Central memory CD4-positive, alpha-beta T cell (primary cell): ENCODE results near the gene WNT3A.

Experiments used
- DNase-seq: peaks from one replicate; pipeline ENCODE4 v3.0.0; 2022

Gene WNT3A

GRCh38 chr1:228031276-228031995, 24.6 kb downstream of the WNT3A start:
- DNase-seq = no peak

- DNase-seq = no peak
Observed at GRCh38 chr1:228032041-228032440, 25.2 kb downstream of the WNT3A start.

DNA sequence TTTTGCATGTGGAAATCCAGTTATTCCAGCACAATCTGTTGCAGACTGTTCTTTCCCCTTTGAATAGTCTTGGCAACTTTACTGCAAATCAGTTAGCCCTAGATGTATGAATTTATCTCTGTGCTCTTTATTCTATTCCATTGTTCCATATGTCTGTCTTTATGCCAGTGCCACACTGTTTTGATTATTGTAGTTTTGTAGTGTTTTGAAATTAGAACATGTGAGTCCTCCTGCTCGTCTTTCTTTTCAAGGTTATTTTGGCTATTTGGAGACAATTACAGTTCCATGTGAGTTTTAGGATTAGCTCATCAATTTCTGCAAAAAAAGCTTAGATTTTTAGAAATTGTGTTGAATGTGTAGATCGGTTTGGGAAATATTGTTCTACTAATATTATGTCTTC, 26.6 kb downstream of the WNT3A start:
- DNase-seq = no peak

GRCh38 chr1:228034954-228035837, 28.4 kb downstream of the WNT3A start:
- DNase-seq = no peak

DNA sequence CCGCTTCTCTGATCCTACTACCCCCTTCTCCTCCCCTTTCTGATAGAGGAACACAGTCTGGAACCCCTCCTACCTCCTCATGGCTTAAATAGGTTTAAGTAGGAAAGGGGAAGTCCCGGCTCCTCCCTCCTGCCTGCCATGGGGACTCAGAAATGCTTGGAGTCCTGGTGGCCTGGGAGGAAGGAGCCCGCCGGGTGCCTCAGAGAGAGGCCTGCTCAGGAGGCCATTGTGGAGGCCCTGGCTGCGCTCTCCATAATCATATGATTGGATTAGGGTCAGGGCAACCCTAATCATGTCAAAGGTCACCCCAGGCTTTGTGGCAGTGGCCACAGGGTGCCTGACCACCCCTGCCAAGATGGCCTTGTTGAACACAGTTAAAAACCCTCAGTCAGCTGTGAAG, 29.0 kb downstream of the WNT3A start:
- no peak for DNase-seq

DNA sequence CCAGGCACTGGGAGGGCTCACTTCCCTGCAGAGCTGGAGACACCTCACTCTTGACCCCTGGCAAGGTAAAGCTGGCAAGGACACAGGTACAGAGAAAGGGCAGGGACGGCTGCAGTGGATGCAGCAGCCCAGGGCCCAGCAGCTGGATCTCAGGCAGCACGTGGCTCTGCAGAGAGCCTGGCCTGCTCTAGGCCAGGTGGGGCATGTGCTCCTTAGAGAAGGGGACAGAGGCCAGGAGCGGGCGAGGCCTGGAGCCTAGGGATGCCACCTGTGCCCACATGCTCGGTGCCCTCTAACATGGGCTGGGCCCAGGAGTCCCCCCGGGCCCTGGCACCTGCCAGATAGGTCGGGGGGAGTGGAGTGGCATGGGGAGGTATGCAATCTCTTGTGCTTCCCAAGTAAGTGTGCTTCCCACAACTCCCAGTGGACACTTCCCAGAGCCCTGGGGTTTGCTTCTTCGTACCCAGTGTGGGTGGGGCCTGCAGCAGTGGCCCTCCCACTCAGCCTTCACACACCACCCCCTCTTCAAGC, 30.0 kb downstream of the WNT3A start:
- no peak for DNase-seq

GRCh38 chr1:228037401-228038386, 30.9 kb downstream of the WNT3A start:
- no peak for DNase-seq

DNA sequence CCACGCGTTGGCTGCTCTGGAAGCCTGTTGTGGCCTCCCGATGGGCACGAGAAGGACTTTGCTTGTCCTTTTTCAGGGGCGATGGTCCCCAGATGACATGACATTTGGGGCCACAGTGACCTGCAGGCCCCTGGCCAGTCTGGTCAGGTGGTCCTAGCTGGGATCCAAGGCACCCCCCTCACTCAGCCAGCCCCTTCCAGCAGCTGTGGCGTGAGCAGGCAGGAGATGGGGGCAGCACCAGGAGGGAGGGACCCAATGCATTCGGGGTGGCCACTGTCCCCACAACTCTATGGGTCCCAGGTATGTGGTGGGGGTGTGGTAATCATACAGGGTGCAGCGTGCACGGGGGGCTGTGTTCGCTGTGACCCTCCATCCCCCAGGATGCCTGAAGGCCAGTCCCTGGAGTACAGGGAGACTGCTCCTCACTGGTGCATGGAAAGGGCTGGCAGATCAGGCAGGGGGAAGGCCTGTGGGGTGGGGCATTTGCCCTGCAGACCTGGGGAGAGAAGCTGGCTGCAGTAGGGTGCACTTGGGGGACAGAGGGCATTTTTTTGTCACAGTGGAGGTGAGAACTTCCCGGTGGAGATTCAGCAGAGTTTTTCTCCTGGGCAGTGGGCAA, 31.7 kb downstream of the WNT3A start:
- DNase-seq = no peak

DNA sequence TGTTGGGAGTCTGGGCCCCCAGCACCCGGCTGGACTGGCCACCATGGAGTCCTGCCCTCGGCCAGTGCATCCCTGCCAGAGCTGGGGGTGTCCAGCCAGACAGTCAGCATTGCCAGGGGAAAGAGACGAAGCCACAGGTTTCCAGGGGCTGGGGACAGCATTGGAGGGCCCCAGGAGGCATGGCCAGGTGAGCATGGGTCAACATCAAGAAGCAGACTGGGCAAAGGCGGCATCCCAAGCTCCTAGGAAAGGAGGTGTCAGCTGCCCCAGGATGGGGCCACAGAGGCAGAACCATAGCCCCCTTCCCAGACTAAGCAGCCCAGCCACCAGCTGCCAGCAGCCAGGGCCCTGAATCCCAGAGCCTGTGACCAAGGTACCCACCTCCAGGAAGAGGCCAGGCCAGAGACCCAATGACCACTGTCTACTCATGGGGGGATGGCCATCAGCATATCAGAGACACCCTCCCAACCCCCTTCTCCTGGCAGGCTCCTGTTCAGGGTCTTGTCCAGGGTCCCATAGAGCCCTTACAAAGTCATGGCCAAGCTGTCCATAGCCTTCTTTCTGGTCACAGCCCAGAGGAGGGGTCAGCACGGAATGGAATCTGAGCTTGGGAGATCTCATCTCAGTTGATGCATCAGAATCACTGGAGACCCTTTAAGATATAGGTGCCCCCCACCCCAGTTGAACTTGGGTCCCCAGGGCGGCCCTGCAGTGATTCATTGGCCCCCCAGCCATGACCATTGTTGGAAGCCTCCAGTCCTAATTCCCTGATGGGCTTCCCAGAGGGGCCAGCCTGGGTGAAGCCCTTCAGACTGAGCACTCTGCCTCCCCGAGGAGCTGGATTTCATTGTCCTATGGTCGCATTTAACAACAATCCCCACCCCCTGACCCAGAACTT, 32.5 kb downstream of the WNT3A start:
- DNase-seq = no peak

DNA sequence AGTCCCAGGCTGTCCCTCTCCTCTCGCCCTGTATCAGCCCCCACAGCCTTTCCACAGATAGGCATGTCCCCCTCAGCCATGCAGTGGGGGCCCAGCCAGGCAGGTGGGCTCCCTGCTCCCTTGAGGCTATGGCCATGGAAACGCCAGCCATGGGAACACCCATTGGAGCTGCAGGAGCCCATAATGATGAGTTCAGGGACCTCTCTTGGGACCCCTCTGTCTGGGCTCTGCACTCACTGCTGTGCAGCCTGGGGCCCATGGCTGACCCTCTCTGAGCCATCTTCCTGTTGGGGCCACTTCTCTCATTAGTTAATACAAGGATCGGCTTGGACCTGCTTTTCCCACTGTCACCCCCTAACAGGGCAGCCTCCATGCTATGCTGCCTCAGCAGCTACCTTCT, 33.2 kb downstream of the WNT3A start:
- no peak for DNase-seq

DNA sequence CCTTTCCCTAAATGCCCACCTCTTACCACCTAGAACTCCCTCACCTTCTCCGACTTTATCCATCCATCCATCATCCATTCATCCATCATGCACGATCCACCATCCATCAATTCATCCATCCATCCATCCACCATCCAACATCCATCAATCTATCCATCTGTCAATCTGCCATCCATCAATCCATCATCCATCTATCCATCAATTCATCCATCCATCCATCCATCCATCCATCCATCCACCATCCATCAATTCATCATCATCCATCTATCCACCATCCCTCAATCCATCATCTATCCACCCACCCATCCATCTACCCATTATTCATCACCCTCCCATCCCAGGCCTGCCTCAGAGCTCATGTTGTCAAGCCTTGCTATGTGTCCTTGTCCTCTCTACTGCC, 34.5 kb downstream of the WNT3A start:
- no peak for DNase-seq

- DNase-seq = no peak
Observed at GRCh38 chr1:228042508-228042907, 35.7 kb downstream of the WNT3A start.

DNA sequence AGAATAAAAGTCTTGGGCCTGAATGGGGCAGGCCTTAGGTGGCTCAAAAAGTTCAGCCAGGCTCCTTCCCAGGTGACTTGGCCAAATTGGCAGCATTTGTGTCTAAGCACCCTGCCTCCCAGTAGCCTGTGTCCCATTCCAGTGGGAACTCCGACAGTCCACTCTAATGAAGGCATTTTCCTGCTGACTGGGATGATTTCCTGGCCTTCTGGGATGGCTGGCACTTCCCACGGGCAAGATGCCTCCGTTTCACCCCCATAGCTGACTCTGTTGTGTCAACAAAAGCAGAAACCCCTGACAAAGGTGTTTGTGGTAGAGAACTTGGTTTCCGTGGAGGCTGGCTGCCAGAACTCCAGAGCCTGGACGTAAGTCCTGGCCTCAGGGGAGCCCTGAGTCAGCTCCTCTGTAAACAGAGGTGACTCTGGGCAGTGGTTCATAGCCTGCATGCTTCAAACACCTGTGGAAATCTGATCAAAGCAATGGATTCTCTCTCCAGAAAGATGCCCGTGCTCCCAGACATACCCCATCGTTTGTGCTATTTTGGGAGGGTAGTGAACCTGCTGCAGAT, 36.6 kb downstream of the WNT3A start:
- DNase-seq = no peak

- DNase-seq = no peak
Observed at GRCh38 chr1:228044961-228045360, 38.2 kb downstream of the WNT3A start.

- DNase-seq = no peak
Observed at GRCh38 chr1:228045405-228045804, 38.6 kb downstream of the WNT3A start.

- no peak for DNase-seq
Observed at GRCh38 chr1:228045871-228046270, 39.1 kb downstream of the WNT3A start.

DNA sequence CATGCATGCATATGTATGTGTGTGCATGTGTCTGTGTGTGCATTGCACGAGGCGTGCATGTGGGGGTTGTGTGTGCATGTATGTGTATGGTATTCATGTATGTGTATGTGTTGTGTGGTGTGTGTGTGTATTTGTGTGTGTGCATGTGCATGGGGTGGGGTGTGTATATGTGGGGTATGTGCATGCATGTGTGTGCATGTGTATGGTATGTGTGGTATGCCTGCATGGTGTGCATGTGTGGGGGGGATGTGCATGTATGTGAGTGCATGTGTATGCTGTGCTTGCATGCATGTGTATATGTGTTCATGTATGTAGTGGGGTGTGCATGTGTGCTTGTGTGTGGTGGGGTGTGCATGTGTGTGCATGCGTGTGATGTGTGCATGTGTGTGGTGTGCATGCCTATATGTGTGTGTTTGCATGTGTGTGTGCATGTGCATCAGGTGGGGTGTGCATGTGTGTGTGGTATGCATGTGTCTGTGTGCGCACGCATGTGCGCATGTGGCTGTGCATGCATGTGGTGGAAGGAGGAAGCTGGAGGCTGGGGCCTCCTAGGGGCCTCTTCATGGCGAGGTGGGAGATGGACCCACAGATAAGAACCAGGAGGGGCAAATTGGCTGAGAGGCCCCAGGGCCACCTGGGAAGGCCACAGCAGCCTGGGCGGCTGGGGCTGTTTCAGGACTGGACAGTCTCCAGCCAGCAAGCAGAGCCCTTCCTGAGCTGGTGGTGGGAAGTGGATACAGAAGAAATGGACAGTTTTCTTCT, 39.8 kb downstream of the WNT3A start:
- no peak for DNase-seq

DNA sequence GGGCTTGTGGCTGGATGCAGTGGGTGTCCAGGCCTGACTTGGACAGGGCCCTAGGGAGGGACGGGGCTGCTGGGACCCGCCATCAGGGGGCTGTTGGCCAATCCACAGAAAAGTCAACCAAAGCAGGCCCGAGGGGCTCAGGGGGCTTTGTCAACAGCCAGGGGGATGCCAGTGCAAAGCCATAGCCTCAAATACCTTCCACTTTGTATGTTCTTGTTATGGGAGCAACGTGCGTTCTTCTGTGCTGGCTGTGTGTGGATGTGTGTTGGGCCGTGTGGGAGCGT, 40.3 kb downstream of the WNT3A start:
- DNase-seq = no peak

DNA sequence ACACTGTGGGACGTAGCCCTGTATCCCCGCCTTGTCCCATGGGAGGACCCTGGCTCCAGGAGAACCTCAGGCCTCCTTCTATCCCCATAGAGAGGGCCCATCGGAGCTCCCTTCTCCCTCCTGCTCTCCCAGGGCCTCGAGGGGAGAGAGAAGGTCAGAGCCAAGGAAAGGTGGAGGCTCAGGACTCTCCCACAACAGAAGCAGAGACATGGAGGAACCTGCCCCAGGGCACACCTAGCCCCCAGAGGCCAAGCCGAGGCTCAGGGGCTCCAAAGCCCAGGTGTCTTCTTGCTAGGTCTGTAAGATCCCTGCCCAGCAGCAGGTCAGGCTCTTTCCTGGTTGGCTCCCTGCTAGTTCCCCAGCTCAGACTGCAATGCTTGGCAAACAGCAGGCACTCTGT, 41.3 kb downstream of the WNT3A start:
- DNase-seq = no peak

- DNase-seq = no peak
Observed at GRCh38 chr1:228048659-228049298, 42.0 kb downstream of the WNT3A start.
